ENCODE data around the gene ADCY4.
A peak's percentile ranks its signal among the peaks of the same experiment; 100 is the strongest.

ADCY4 gene

DNA sequence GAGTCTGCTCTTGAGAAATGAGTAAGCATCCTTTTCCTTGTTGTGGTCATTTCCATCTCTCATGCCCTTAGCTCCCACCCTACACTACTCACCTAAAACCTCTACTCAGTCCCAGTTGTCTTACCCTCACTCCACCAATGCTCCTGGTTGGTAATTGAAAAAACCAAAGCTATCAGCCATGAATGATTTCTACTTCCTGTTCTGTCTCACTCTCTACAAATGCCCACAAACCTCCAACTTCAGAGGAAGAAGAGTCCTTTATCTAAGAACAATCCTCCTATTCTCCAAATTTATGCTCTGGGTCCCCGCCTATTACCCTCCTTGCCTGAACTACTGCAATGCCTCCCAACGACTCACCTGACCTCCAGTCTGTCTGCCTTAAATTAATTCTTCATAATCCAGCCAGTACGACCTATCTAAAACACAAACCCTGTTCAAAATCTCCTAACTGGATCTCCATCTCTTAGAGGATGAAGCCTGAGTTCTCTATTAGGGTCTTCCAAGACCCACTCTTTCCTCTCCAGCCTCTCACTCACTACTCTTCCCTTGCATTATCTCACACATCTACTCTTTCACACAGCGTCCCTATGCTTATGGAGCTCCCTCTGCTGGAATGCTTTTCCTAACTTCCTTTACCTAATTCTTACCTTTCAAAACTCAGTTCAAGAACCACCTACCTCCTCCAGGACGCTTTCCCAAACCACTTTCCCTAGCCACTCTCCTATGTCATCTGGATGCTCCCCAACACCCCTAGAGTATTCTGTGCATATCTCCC, 37.5 kb downstream of the ADCY4 start:
- no peak for DNase-seq (ENCODE audit: low spot score)

DNA sequence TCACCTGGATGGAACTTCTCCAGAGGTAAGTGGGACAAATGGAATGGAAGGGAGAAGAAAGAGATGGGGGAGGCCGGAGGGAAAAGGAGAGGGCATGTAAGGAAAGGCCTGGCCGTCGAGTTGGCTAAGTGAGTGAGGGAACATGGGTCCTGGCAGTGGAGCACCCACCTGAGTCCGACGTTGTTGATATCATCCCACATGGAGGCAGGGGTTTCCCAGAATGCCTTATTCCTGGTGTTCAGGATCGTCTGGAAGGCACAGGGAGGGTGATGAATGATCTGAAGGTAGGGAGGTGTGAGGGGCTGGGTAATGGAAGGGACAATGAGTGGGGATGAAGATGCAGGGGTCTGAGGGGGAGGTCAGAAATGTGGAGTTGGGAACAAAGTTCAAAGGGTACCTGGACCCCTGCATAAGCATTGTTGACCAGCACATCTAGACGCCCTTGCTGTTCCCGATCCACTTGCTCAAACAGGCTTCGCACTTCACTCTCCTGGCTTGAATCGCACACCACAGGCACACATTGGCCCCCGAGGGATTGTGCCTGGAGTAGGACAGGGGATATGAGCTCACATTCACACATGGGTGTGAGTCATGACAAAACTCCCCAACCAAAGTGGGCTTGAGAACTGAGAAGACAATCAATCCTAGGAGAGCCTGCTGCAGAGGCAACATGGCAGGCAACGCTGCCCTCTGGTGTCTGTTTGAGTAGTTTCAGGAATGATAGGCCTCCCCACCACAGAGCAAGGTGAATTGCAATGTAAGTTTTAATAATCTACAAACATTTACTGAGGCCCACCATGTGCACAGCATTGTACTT, 38.3 kb downstream of the ADCY4 start:
- peak; percentile 85 for DNase-seq (ENCODE audit: low spot score)

DNA sequence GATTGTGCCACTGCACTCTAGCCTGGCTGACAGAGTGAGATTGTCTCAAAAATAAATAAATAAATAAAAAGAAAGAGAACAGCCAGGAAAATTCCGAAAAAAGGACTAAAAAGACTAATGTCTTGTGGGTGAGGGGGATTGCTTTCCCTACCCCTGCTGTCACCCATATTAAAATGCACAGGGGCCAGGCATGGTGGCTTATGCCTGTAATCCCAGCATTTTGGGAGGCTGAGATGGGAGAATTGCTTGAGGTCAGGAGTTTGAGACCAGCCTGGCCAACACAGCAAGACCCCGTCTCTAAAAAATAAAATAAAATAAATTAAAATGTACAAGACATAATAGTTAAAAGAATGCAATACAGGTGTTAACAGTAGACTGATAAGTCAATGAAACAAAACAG, 41.3 kb downstream of the ADCY4 start:
- no peak for DNase-seq (ENCODE audit: low spot score)

DNA sequence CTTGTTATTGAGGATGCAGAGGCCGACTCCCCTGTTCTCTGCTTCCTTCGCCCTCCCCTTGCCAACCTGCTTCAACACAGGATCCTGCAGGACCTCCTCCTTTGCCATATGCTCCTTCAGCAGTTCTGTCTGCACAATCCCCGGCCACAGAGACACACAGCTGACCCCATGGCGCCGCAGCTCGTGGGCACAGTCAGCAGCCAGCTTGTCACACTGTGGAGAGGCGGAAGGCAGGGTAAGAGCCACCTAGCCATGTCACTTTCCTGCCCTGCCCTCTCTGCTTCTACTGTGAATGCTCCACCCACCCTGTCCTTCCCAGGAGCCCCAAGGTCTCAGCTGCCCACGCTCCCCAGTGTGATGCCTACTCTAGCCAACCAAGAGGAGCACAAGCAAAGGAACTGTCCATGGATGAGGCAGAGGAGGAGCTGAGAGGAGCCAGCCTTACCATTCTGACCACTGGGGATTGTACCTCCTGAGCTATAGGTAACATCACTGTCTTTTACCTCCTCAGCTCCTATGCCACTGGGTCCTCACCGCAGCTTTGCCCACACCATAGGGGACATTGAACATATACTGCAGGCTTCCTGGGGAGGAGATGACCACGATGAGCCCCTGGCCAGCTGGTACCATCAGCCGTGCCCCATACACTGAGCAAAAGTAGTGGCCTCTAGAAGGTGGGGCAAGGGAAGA, 42.6 kb downstream of the ADCY4 start:
- DNase-seq (ENCODE audit: low spot score), result no peak

DNA sequence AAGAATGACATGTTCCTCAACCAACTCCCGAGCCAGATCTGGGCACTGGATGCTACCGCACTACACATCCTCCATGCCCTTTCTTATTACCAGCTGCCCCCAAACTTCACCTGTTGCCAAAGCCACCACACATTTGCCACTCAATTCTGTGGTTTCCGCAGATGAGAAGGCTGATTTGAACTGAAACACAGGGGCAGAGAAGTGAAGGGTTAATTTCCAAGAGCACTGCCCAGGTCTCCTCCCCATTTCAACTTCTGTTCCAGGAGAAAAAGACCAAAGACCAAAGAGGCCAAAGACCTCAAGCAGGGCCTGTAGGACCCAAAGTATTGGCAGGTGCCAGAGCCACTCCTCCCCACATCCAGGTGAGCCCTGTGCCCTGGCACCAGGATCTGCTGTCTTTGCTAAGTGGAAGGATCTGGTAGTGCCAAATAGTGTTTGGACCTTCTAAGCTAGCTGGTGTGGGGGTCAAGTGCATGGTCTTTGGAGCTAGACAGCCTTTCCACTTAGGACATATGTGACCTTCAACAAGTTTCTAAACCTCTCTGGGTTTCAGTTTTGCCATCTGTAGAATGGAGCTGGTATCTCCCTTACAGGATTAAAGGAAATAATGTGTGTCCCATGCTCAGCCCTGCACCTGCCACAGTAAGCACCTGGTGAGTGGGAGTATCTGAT, 43.3 kb downstream of the ADCY4 start:
- DNase-seq (ENCODE audit: low spot score), result no peak

DNA sequence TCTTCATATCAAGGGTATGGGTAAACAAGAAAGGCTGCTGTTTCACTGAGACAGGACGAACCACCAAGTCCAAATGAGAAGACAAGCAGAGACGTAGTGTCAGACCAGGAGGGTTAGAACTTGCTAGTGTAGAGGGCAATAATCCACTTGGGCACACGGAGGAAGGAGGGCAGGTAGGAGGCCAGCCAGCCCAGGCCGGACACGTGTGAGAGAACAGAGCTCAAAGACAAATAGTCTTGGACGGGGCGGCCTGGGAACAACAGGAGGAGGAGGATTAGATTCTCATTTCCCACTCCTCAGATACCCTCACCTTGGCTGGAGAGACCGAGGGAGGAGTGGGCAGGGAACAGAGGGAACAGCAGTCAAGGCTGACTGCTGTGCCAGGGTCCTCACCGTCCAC, 44.1 kb downstream of the ADCY4 start:
- DNase-seq (ENCODE audit: low spot score), result no peak

DNA sequence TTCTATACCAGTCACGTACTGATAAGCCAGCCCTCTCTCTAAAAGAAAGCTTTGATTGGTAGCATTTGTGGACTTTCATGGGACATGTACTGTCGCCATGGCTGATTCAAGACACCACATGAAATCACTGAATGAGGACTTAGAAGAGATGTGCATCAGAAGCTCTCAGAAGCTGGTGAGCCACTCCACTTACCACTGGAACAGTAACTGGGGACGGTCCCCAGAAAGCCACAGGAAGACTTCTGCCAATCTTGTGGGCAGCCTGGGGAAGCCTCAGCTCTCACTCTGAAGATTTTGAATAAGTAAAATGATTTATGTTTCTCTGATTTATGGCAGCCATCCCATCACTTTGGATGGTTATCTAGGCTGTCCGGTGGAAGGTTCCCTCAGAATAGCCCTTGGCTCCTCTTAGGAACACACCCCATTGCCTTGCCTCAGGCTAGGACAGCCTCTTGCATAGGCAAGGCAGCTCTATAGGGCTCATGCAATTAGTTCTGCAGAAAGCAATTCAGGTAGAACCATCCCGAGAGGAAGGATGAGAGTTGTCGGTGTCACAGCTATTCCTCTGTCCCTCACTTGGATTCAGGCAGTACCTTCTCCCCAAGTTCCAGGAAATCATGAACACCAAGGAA, 45.1 kb downstream of the ADCY4 start:
- DNase-seq (ENCODE audit: low spot score), result peak; percentile 79

DNA sequence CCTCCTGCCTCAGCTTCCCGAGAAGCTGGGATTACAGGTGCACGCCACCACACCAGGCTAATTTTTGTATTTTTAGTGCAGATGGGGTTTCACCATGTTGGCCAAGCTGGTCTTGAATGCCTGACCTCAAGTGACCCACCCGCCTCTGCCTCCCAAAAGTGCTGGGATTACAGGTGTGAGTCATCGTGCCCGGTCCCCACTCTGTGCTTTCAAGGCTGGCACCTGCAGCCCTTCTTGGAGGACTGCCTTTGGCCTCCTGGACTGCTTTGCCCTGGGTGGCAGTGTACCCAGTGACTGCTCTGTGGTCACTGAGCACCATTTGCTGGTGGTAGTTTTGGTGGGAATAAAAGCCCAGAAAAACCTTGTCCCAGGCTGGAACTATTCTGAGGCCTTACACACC, 47.9 kb downstream of the ADCY4 start:
- no peak for DNase-seq (ENCODE audit: low spot score)

DNA sequence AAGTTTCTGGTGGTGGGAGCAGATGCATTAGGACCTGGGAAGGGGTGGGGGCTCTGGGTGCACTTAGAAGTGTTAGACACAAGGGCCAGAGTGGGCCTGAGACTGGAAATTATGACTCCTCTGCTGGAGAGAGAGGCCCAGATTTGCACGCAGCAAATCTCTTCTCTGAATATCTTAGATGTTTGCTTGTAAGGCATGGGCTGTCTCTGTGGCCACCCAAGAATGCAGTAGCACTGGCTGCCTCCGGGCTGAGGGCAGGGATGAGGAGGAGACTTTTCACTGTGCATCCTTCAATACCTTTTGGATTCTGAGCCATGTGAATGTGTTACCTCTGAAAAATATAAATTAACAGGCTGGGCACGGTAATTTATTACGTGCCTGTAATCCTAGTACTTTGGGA, 49.5 kb downstream of the ADCY4 start:
- no peak for DNase-seq (ENCODE audit: low spot score)

DNA sequence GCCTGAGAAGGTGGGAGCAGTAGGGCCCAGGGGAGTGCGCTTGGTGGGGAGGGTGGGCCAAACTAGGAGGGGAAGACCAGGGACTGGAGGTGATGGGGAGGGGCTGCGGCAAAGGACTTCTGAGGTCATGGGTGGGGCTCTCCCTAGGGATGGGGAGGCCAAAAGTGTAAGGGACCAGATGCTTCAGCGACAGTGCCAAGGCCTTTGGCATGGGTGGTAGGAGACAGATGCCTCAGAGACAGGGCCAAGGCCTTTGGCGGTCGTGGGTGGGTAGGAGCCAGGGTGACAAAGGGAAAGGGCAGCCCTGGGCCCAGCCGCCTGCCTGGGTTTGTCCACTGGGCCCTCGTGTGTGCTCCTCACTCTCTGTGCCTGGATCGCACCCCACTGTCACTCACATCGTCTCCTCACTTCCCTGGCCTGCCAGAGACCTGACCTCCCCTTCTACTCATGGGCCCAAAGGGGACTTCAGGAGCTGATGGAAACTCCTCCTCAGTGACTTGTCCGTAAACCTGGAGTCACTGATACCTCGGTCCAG, 50.3 kb downstream of the ADCY4 start:
- no peak for DNase-seq (ENCODE audit: low spot score)

DNA sequence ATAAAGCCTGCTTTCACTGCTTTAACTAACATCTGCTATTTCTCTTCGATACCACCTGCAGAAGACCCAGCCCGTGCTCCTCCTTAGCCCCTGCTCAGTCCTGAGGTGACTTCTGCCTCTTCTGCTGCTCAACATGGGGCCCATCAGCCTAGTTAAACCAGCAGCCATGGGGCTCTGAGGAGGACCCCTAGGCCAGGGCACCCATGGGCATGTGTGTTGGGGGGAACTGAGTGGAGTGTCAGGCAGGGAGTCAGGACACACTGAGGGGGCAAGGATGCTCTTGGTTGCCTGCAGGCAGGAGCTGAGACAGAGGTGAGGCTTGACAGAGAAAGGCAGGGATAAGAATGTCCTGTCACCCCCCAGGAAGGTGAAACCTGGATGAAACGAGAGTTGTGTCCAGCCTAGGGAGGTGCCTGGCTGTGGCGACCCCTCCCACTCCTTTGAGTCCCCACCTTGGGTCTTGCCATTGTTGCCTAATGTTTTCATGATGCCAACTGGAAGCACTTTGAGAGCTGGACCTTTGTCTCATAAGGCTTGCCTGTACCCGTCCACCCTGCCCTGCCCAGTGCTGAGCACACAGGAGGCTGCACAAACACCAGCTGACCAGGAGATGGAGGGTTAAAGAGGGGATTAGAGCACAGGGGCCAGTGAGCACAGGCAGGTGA, 50.9 kb downstream of the ADCY4 start:
- no peak for DNase-seq (ENCODE audit: low spot score)

DNA sequence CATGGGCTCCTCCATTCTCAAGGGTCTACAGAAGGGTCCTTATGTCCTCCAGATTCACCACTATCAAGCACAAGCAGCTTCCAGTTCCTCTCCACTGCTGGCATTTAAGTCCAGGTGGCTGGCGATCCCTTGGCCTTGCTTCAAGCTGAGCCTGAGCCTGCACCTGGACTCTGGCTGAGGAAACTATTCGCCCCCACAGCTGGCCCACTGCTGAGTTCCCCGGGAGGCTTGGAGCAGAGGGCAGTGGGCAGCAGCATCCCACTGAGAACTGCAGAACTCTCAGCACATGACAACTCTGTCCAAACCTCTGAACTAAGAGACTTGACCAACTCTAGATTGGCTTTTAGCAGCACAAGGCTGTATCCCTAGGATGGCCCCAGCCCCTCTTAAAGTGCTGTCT, 52.1 kb downstream of the ADCY4 start:
- no peak for DNase-seq (ENCODE audit: low spot score)

DNA sequence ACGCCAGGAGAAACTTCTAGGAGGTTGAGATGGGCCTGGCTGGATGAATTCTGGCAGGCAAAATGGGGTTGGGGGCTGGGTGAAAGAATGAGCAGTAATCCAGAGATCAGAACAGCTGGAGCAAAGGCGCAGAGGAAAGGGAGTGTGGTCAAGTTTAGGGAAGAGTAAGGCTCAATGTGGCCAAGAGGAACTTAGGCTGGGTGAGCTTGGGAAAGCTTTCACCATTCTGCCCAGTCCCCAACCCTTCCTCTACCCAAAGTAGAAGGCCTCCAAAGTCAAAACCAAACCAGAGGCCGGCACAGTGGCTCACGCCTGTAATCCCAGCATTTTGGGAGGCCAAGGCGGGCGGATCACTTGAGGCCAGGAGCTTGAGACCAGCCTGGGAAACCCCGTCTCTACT, 53.2 kb downstream of the ADCY4 start:
- DNase-seq (ENCODE audit: low spot score), result no peak

DNA sequence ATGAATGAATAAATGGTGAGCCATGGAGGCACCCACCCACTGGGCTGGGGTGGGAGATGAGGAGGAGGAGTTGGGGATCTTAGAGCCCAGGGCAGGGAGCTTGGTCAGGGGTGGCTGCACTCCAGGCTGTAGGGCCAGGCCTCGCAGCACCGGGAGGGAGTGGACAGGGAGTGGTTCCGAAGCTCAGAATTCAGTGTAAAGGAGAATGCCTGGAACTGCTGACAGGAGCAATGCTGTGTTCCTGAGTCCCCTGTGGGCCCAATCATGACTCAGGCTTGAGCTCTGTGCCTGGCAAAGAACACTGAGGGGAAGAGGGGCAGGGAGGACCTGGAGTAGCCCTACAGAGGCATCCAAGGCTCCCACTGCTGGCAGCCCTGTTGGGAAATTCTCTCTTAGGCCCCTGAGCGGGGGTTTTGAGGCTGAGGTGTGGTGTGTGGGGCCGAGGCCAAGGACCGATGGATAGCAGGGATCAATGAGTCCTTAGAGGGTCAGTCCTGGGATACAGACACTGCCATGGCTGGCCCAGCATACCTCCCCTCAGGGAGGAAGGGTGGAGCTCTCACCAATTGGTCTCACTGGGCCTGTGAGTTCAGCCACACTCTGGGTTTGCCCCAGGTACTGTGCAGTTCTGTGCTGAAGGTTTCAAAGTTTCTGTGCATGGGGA, 53.9 kb downstream of the ADCY4 start:
- no peak for DNase-seq (ENCODE audit: low spot score)

DNA sequence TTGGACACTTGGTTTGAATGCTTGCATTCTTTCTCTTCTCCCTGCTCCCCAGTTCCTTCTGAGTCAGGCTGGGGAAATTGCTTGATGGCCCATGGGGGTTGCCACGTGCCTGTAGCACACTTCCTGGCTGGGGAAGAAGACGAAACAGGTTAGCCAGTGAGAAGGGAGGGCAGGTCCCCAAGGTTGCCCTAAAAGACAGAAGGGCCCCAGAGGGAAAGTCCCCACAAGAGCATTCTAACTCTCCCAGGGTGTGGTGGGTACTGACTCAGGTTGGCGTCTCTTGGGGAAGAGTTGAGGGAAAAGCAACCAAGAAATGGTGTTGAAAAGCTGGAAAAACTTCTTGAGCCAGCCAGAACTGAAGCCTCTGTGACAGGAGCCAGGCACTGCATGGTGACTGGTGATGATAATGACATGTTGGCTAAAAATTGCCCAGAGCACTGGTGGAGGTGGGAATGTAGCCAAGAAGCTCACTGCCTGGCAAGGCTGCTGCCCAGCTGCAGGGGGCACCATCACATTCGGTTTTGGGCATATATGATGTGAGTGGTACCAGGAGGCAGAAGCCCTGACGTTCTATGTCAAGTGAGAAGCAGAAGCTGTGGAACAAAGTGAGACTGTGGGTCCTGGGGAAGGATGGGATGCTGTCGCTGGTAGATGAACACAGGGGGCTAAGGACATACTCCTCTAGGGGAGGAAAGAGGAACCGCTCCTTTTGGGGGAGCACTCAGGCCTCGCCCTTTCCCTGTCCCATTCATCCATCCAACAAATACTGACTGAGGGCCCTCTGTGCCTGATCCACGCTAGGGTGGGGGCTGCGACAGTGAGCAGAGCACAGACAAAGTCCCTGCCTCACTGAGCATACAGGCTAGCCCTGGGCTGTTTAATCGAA, 55.3 kb downstream of the ADCY4 start:
- DNase-seq (ENCODE audit: low spot score), result peak; percentile 53

DNA sequence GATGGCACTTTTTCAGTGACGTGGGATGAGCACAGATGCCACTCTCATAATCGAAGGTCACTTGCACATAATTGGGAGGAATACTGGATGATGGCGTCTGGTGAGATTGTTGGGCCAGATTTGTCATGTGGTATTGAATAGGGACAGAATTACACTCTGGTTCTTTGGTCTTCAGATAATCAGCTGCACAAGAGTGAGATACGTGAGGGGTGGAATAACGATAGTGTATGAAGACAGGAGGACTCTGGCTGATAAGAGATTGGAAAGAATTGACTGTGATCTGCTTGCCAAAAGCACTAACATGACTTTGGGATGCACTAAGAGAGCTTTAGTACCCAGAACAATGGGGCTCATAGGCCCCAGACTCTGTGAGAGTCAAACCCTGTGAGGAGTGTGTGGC, 56.4 kb downstream of the ADCY4 start:
- no peak for DNase-seq (ENCODE audit: low spot score)

DNA sequence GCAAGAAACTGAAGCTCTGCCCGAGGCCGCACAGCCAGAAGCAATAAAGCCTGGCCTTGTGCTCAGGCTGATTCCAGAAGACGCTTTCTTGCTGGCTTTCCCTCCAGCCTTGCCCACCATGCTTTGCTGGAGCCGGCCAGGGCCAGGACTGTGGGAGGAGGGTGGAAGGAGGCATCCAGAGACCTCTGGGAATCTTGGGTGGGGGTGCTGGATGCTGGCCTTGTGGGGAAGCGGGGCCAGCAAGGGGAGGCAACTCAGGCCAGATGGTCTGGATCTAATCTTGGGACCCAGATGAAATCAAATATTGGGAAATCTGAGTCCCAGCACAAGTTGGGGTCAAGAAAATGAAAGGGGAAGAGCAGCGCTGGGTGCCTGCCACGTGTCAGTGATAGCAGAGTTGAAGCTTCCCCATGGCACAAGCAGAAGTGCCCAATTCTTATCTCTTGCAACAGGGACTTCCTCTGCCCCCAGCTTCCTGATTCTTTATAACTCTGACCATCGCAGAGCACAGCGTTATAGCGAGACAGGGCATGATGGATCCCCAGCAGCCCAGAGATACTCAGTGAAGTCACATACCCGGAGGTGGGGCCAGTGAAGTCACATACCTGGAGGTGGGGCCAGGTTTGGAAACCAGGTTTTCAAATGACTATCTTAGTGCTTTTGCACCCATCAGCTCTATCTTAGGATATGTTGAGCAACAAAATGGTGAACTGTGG, 57.1 kb downstream of the ADCY4 start:
- no peak for DNase-seq (ENCODE audit: low spot score)

DNA sequence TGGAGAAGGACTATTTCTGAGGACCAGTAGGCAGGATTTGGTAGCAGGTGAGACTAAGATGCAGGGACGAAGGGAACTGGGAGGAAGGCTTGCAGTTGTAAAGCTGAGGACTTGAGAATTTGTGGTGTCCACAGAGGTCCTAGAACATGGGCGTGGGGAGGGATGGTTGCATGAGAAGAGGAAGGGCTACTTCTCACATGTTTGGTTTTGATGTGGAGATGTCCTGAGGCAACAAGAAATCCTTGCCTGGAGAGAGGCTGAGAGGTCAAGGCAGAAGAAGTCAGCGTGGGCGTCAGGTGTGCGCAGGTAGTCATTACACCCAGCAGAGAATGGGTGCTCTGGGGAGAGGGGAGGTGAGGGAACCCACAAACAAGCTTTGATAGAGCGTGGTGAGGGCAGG, 57.8 kb downstream of the ADCY4 start:
- no peak for DNase-seq (ENCODE audit: low spot score)

DNA sequence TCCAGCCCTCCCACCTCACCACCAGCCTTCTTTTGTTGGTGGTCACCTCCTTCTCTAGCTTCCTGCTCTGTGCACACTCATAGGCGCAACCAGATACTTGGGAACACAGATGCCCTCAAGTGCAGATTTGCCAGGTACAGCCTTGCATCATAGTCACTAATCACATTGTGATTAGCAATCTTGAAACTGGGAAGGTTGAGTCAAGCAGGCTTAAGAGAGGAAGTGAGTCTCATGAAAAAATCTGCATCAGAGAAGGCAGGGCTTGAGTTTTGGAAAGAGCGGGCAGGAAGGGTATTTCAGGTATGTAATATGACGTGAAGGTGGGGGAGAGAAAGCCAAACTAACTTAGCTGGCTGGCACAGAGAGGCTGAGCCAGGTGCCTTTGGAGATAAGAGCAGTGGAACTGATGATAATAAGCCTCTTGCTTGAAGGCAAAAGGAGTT, 60.7 kb downstream of the ADCY4 start:
- peak; percentile 91 for DNase-seq (ENCODE audit: low spot score)
